Liver (tissue), 9 donors: ENCODE results near the gene TBC1D1. TPM values are rescaled to one million over a fixed set of nuclear protein-coding genes. Genes with fewer than 3 reads are reported as not detected.

Experiments
- DNase-seq: peaks from one replicate; pipeline ENCODE4 v3.0.0-alpha.2; 2017; ENCODE audit warnings: low spot score
- H3K27ac ChIP-seq, 2 donors: one replicate each; pipeline ENCODE4 v1.7.0; 2013; ENCODE audit warnings: inconsistent platforms in 2 of 2, low read length in 2 of 2, control low read depth in 1 of 2, low read depth in 1 of 2, mild to moderate bottlenecking in 1 of 2
- H3K27me3 ChIP-seq, 4 donors: one replicate each; pipeline versions ENCODE4 v1.6.1 to v1.7.0; 2013; ENCODE audit warnings: low read length in 3 of 4, inconsistent platforms in 1 of 4, mild to moderate bottlenecking in 1 of 4, moderate library complexity in 1 of 4; ENCODE audit not compliant: control insufficient read depth in 4 of 4, insufficient read depth in 4 of 4
- H3K36me3 ChIP-seq, 4 donors: one replicate each; pipeline versions ENCODE4 v1.6.1 to v1.7.0; 2013; ENCODE audit warnings: low read length in 3 of 4, mild to moderate bottlenecking in 3 of 4, low read depth in 1 of 4, moderate library complexity in 1 of 4; ENCODE audit not compliant: control insufficient read depth in 4 of 4, insufficient read depth in 3 of 4
- H3K4me1 ChIP-seq, 4 donors: one replicate each; pipeline versions ENCODE4 v1.6.1 to v1.7.0; 2013; ENCODE audit warnings: low read length in 3 of 4, mild to moderate bottlenecking in 3 of 4, moderate library complexity in 1 of 4; ENCODE audit not compliant: control insufficient read depth in 4 of 4, insufficient read depth in 4 of 4
- H3K4me3 ChIP-seq, 3 donors: one replicate each; pipeline versions ENCODE4 v1.6.1 to v1.7.0; 2013; ENCODE audit warnings: low read length in 3 of 3, control low read depth in 1 of 3, low read depth in 1 of 3, mild to moderate bottlenecking in 1 of 3
- H3K9ac ChIP-seq, 2 donors: one replicate each; pipeline ENCODE4 v1.7.0; 2013; ENCODE audit warnings: low read length in 2 of 2, mild to moderate bottlenecking in 2 of 2, moderate library complexity in 2 of 2, control low read depth in 1 of 2, low read depth in 1 of 2
- H3K9me3 ChIP-seq, 4 donors: one replicate each; pipeline versions ENCODE4 v1.6.1 to v1.7.0; 2013; ENCODE audit warnings: low read length in 3 of 4; ENCODE audit not compliant: control insufficient read depth in 4 of 4
- EGR1 ChIP-seq, 2 donors: IDR thresholded peaks; 2 replicates each; pipeline ENCODE4 v1.6.1; 2016 to 2018; ENCODE audit warnings: antibody characterized with exemption in 2 of 2, low read depth in 2 of 2
- FOXA1 ChIP-seq: IDR thresholded peaks from 2 replicates; pipeline ENCODE4 v1.6.1; 2016; ENCODE audit warnings: antibody characterized with exemption
- FOXA2 ChIP-seq: IDR thresholded peaks from 2 replicates; pipeline ENCODE4 v1.6.1; 2016; ENCODE audit warnings: antibody characterized with exemption
- GABPA ChIP-seq, 2 donors: IDR thresholded peaks in 1 of 2; conservative IDR thresholded peaks in 1 of 2; 2 replicates each; pipeline ENCODE4 v1.6.1; 2016; ENCODE audit warnings: antibody characterized with exemption in 2 of 2, mild to moderate bottlenecking in 1 of 2, moderate library complexity in 1 of 2
- HNF4G ChIP-seq: IDR thresholded peaks from 2 replicates; pipeline ENCODE4 v1.6.1; 2016; ENCODE audit warnings: antibody characterized with exemption
- JUND ChIP-seq, 2 donors: IDR thresholded peaks; 2 replicates each; pipeline ENCODE4 v1.6.1; 2016; ENCODE audit warnings: antibody characterized with exemption in 2 of 2
- RAD21 ChIP-seq, 2 donors: IDR thresholded peaks; 2 replicates each; pipeline ENCODE4 v1.6.1; 2016; ENCODE audit warnings: antibody characterized with exemption in 2 of 2, mild to moderate bottlenecking in 2 of 2
- REST ChIP-seq: IDR thresholded peaks from 2 replicates; pipeline ENCODE4 v1.6.1; 2016; ENCODE audit warnings: antibody characterized with exemption, mild to moderate bottlenecking
- RXRA ChIP-seq, 2 donors: IDR thresholded peaks; 2 replicates each; pipeline ENCODE4 v1.6.1; 2017 to 2018; ENCODE audit warnings: antibody characterized with exemption in 2 of 2, mild to moderate bottlenecking in 1 of 2
- SP1 ChIP-seq: IDR thresholded peaks from 2 replicates; pipeline ENCODE4 v1.6.1; 2018; ENCODE audit warnings: antibody characterized with exemption, mild to moderate bottlenecking
- TAF1 ChIP-seq: conservative IDR thresholded peaks from 2 replicates; pipeline ENCODE4 v1.6.1; 2016; ENCODE audit warnings: antibody characterized with exemption, mild to moderate bottlenecking
- YY1 ChIP-seq: IDR thresholded peaks from 2 replicates; pipeline ENCODE4 v1.6.1; 2016; ENCODE audit warnings: antibody characterized with exemption, mild to moderate bottlenecking
- WGBS: extraction: QIAGEN DNeasy Blood & Tissue Kit; methylation state at CpG from one replicate; pipeline ENCODE4 v1.1.7; 2013; 5-methylcytosine and 5-hydroxymethylcytosine counted together
- polyA plus RNA-seq, 2 donors: library from polyadenylated mRNA; stranded (reverse) in 1 of 2; unstranded in 1 of 2; fragments of 200-250 nt in 1 of 2; fragments of >200 nt in 1 of 2; fragmentation: Nextera tagmentation in 1 of 2; extraction: Ambion mirVana in 1 of 2; gene quantifications; one replicate each; pipeline versions ENCODE4 v1.2.1 to v1.2.3, GENCODE V29; 2013 to 2015
- total RNA-seq, 2 donors: library from RNA; depleted of rRNA; stranded (reverse); fragments of >200 nt; gene quantifications; one replicate each; pipeline ENCODE4 v1.2.3, GENCODE V29; 2014
- TF ChIP-seq, protein P1 (sequence below): fragments of 150-350 bp; IDR thresholded peaks from 2 replicates; pipeline ENCODE4 v1.5.1; 2017; ENCODE audit warnings: improper control_type of control experiment, low read depth, low read length; ENCODE audit not compliant: missing input control
- TF ChIP-seq, protein P2 (sequence below): IDR thresholded peaks from 2 replicates; pipeline ENCODE4 v1.6.1; 2016; ENCODE audit warnings: antibody characterized with exemption
- TF ChIP-seq, protein P3 (sequence below): IDR thresholded peaks from 2 replicates; pipeline ENCODE4 v1.6.1; 2016; ENCODE audit warnings: antibody characterized with exemption
- TF ChIP-seq, protein P4 (sequence below): IDR thresholded peaks from 2 replicates; pipeline ENCODE4 v1.6.1; 2016; ENCODE audit warnings: antibody characterized with exemption
- donor health status: healthy.
- donor health status: healthy.
- donor health status: healthy.
- donor health status: healthy.
- donor health status: healthy.

TBC1D1 gene
- total and polyA plus RNA-seq, 4 donors: 15.6 to 41.4 (median 20.9) TPM

DNA sequence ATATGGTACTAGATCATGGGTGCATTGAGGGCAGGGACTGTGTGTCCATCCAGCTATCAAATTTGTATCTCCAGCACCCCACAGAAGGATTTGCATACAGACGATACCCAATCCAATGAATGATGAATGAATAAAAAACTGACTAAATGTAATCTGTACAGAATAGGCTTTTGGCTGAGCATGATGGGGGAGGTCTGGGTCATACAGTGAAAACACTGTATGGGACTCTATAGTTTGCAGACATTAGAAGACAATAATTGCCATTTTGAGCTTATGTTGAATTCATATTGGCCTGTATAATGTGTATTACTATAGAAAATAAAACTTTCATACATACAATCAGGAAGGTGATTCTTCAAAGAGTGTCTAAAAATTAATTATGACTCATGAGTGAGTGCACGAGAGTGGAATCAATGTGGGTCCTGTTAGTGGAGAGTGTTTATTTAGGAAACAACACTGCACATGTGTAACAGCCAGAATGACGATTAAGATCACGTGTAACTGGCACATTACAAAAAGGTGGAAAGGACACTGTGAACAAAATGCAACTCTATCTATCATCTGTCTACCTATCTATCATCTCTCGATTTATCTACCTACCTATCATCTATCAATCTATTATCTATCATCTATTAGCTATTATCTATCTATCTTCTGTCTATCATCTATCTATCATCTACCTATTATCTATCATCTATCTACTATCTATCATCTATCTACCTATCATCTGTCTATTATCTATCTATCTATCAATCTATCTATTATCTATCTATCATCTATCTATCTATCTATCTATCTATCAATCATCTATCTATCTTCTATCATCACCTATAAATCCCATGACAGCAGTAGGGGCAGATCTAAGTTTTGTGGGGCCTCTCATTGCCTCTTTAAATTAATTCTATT lies 270.6 kb downstream of the TBC1D1 start:
- H3K27ac ChIP-seq: peak overlapping the region; percentile 76 to 84
- WGBS: 74% methylated on average over 5 of the region's 5 CpGs
- no peak for TF ChIP-seq FOXA2
- no peak for TF ChIP-seq SP1
- TF ChIP-seq RXRA (IDR thresholded peaks at IDR 0.05): no peak
- no peak for TF ChIP-seq JUND (IDR thresholded peaks at IDR 0.05)
- TF ChIP-seq, protein P1, sequence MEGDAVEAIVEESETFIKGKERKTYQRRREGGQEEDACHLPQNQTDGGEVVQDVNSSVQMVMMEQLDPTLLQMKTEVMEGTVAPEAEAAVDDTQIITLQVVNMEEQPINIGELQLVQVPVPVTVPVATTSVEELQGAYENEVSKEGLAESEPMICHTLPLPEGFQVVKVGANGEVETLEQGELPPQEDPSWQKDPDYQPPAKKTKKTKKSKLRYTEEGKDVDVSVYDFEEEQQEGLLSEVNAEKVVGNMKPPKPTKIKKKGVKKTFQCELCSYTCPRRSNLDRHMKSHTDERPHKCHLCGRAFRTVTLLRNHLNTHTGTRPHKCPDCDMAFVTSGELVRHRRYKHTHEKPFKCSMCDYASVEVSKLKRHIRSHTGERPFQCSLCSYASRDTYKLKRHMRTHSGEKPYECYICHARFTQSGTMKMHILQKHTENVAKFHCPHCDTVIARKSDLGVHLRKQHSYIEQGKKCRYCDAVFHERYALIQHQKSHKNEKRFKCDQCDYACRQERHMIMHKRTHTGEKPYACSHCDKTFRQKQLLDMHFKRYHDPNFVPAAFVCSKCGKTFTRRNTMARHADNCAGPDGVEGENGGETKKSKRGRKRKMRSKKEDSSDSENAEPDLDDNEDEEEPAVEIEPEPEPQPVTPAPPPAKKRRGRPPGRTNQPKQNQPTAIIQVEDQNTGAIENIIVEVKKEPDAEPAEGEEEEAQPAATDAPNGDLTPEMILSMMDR: no peak
- TF ChIP-seq, protein P2, sequence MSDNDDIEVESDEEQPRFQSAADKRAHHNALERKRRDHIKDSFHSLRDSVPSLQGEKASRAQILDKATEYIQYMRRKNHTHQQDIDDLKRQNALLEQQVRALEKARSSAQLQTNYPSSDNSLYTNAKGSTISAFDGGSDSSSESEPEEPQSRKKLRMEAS: no peak
- no peak for TF ChIP-seq YY1
- TF ChIP-seq, protein P3, sequence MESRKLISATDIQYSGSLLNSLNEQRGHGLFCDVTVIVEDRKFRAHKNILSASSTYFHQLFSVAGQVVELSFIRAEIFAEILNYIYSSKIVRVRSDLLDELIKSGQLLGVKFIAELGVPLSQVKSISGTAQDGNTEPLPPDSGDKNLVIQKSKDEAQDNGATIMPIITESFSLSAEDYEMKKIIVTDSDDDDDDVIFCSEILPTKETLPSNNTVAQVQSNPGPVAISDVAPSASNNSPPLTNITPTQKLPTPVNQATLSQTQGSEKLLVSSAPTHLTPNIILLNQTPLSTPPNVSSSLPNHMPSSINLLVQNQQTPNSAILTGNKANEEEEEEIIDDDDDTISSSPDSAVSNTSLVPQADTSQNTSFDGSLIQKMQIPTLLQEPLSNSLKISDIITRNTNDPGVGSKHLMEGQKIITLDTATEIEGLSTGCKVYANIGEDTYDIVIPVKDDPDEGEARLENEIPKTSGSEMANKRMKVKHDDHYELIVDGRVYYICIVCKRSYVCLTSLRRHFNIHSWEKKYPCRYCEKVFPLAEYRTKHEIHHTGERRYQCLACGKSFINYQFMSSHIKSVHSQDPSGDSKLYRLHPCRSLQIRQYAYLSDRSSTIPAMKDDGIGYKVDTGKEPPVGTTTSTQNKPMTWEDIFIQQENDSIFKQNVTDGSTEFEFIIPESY: no peak
- TF ChIP-seq HNF4G: no peak
- TF ChIP-seq, protein P4, sequence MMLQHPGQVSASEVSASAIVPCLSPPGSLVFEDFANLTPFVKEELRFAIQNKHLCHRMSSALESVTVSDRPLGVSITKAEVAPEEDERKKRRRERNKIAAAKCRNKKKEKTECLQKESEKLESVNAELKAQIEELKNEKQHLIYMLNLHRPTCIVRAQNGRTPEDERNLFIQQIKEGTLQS: no peak
- TF ChIP-seq FOXA1: no peak
- TF ChIP-seq EGR1 (IDR thresholded peaks at IDR 0.05; ENCODE audit: low read depth in 2 of 2): no peak
- TF ChIP-seq RAD21 (IDR thresholded peaks at IDR 0.05): no peak
- no peak for TF ChIP-seq GABPA (IDR thresholded peaks at IDR 0.05 in 1 of 2, conservative IDR thresholded peaks at IDR 0.05 in 1 of 2)
- TF ChIP-seq TAF1: no peak

DNA sequence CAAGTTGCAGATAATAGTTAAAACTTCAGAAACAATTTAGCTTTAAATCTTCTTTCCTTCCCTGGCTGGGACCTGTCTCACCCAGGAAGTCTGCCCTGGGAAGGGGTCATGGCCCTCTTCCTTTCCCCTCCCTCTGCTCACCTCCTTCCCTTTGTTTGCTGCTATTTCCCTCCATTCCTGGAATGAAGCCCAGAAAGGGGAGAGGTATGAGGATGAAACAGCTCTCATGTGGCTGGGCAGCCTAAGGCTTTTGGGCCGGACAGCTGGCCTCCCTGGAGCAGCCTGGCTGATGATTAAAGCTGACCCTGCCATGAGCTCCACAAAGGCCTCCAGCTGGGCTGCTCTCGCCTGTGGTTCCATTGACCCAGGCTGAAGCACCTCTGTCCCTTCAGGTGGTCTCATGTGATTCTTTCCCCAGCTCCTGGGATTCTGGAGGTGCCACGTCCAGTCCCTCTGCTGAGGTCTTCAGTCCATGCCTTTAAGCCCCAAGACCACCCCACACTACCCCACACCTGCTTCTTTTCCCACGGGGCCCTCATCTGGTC lies 271.4 kb downstream of the TBC1D1 start:
- Histone ChIP-seq H3K36me3 (no peaks in the 10 kb centered on the region), H3K4me1 (peaks cover 5 to 23% (median 12%) of the 10 kb centered on the region in 4 donors), H3K9me3 (no peaks in the 10 kb centered on the region), H3K27me3 (no peaks in the 10 kb centered on the region), H3K9ac (no peak overlapping the region), H3K4me3 (no peak overlapping the region), H3K27ac (peak overlapping the region; percentile 76 to 84)
- peak; percentile 54 for DNase-seq
- 60% methylated on average over 4 of the region's 4 CpGs for WGBS
- TF ChIP-seq JUND (IDR thresholded peaks at IDR 0.05): peak; percentile 17 to 67
- no peak for TF ChIP-seq FOXA2
- no peak for TF ChIP-seq HNF4G
- TF ChIP-seq, protein P1: no peak
- TF ChIP-seq RAD21 (IDR thresholded peaks at IDR 0.05): peak; percentile 50 to 75
- TF ChIP-seq EGR1 (IDR thresholded peaks at IDR 0.05; ENCODE audit: low read depth in 2 of 2): peak in 1 of 2 donors; percentile 77
- TF ChIP-seq YY1: peak; percentile 79
- TF ChIP-seq, protein P3: no peak
- TF ChIP-seq, protein P4: peak; percentile 46
- peak; percentile 63 for TF ChIP-seq REST
- TF ChIP-seq TAF1: no peak

More for the DNA sequence above, 270.6 kb downstream of the TBC1D1 start:
- peaks cover 5 to 23% (median 12%) of the 10 kb centered on the region in 4 donors for H3K4me1 ChIP-seq
- H3K36me3 ChIP-seq: no peaks in the 10 kb centered on the region
- H3K27me3 ChIP-seq: no peaks in the 10 kb centered on the region
- no peak for DNase-seq
- H3K4me3 ChIP-seq: no peak overlapping the region
- H3K9me3 ChIP-seq: no peaks in the 10 kb centered on the region
- no peak overlapping the region for H3K9ac ChIP-seq
